GM23338 (cell line): ENCODE measurements around the gene PALMD. TPM values are rescaled to one million over a fixed set of nuclear protein-coding genes. Genes with fewer than 3 reads are reported as not detected.

Experiments
- ATAC-seq: fragments of 200-7000 bp; cut with Tn5 transposase; 3 replicates; pipeline ENCODE4 v1.9.1; 2020
- DNase-seq: peaks from one replicate; pipeline ENCODE4 v3.0.0-alpha.2; 2015; ENCODE audit warnings: low spot score
- H2AFZ ChIP-seq: fragments of 200-600 bp; sonication (generic); 2 replicates; pipeline ENCODE4 v1.8.0; 2016; ENCODE audit warnings: antibody characterized with exemption, mild to moderate bottlenecking, moderate library complexity
- H3F3A ChIP-seq: fragments of 200-600 bp; sonication (generic); replicated peaks from 2 replicates; pipeline ENCODE4 v1.8.0; 2017; ENCODE audit warnings: antibody characterized with exemption, mixed run types, low read depth
- H3K27ac ChIP-seq: fragments of 200-600 bp; sonication (generic); 2 replicates; pipeline ENCODE4 v1.6.1; 2016; ENCODE audit warnings: low read depth
- H3K27me3 ChIP-seq: fragments of 200-600 bp; sonication (generic); 2 replicates; pipeline ENCODE4 v1.8.0; 2016; ENCODE audit warnings: mild to moderate bottlenecking, mixed run types, moderate library complexity; ENCODE audit not compliant: insufficient read depth
- H3K36me3 ChIP-seq: fragments of 200-600 bp; sonication (generic); 2 replicates; pipeline ENCODE4 v1.8.0; 2016; ENCODE audit warnings: mild to moderate bottlenecking; ENCODE audit not compliant: insufficient read depth
- H3K4me1 ChIP-seq: fragments of 200-600 bp; sonication (generic); 2 replicates; pipeline ENCODE4 v1.8.0; 2016; ENCODE audit warnings: mild to moderate bottlenecking, moderate library complexity; ENCODE audit not compliant: insufficient read depth
- H3K4me2 ChIP-seq: fragments of 200-600 bp; sonication (generic); 2 replicates; pipeline ENCODE4 v1.7.1; 2017; ENCODE audit warnings: mixed run types
- H3K4me3 ChIP-seq: fragments of 200-600 bp; sonication (generic); 2 replicates; pipeline ENCODE4 v1.6.1; 2016; ENCODE audit warnings: mixed run types
- H3K79me2 ChIP-seq: fragments of 200-600 bp; sonication (generic); replicated peaks from 2 replicates; pipeline ENCODE4 v1.8.0; 2017; ENCODE audit warnings: mild to moderate bottlenecking; ENCODE audit not compliant: insufficient read depth
- H3K9me2 ChIP-seq: fragments of 200-600 bp; sonication (generic); 2 replicates; pipeline ENCODE4 v1.8.0; 2017; ENCODE audit not compliant: insufficient read depth
- H4K20me1 ChIP-seq: fragments of 200-600 bp; sonication (generic); replicated peaks from 2 replicates; pipeline ENCODE4 v1.8.0; 2017; ENCODE audit warnings: mild to moderate bottlenecking; ENCODE audit not compliant: insufficient read depth
- H3K27ac Mint-ChIP-seq: 2 replicates; pipeline ENCODE4 v1.8.0; 2020; ENCODE audit warnings: inconsistent platforms, mild to moderate bottlenecking, moderate library complexity, mixed read lengths
- H3K27me3 Mint-ChIP-seq: 3 replicates; pipeline ENCODE4 v1.8.0; 2022; ENCODE audit warnings: low read depth, mild to moderate bottlenecking, moderate library complexity, mixed read lengths, inconsistent platforms; ENCODE audit not compliant: insufficient read depth, poor library complexity
- H3K36me3 Mint-ChIP-seq: 3 replicates; pipeline ENCODE4 v1.8.0; 2021; ENCODE audit warnings: low read depth, mild to moderate bottlenecking, inconsistent platforms, moderate library complexity, mixed read lengths
- H3K4me1 Mint-ChIP-seq: 3 replicates; pipeline ENCODE4 v1.8.0; 2020; ENCODE audit warnings: mild to moderate bottlenecking, inconsistent platforms, mixed read lengths
- H3K4me3 Mint-ChIP-seq: 3 replicates; pipeline ENCODE4 v1.8.0; 2021; ENCODE audit warnings: moderate library complexity, mild to moderate bottlenecking, inconsistent platforms, mixed read lengths
- H3K9me3 Mint-ChIP-seq: 3 replicates; pipeline ENCODE4 v1.8.0; 2020; ENCODE audit warnings: moderate library complexity, mild to moderate bottlenecking, inconsistent platforms, mixed read lengths
- CREB1 ChIP-seq: fragments of 250-450 bp; sonication (Bioruptor Pico); IDR thresholded peaks from 2 replicates; pipeline ENCODE4 v1.5.0; 2020; ENCODE audit warnings: low read depth, mild to moderate bottlenecking, moderate library complexity
- EZH2 ChIP-seq: fragments of 200-600 bp; sonication (generic); IDR thresholded peaks from one replicate; pipeline ENCODE4 v1.8.0; 2017; ENCODE audit warnings: antibody characterized with exemption, mild to moderate bottlenecking, low read depth; ENCODE audit not compliant: unreplicated experiment
- EZH2phosphoT487 ChIP-seq: fragments of 200-600 bp; sonication (generic); IDR thresholded peaks from one replicate; pipeline ENCODE4 v1.8.1; 2018; ENCODE audit warnings: antibody characterized with exemption; ENCODE audit not compliant: unreplicated experiment
- JUNB ChIP-seq: IDR thresholded peaks from one replicate; pipeline ENCODE4 v1.6.1; 2016; ENCODE audit warnings: antibody characterized with exemption; ENCODE audit not compliant: unreplicated experiment
- NANOG ChIP-seq: IDR thresholded peaks from 2 replicates; pipeline ENCODE4 v1.6.1; 2016; ENCODE audit warnings: antibody characterized with exemption, borderline replicate concordance
- POLR2AphosphoS5 ChIP-seq: IDR thresholded peaks from 2 replicates; pipeline ENCODE4 v1.6.1; 2016; ENCODE audit warnings: antibody characterized with exemption, low read depth
- STAT1 ChIP-seq: IDR thresholded peaks from one replicate; pipeline ENCODE4 v1.6.1; 2016; ENCODE audit warnings: antibody characterized with exemption; ENCODE audit not compliant: unreplicated experiment
- ZNF114 ChIP-seq: fragments of 250-450 bp; sonication (Bioruptor Pico); IDR thresholded peaks from 2 replicates; pipeline ENCODE4 v1.5.0; 2020; ENCODE audit warnings: mild to moderate bottlenecking, moderate library complexity
- ZNF331 ChIP-seq: fragments of 250-450 bp; sonication (Bioruptor Pico); IDR thresholded peaks from 2 replicates; pipeline ENCODE4 v1.5.0; 2020; ENCODE audit warnings: low read depth, mild to moderate bottlenecking, moderate library complexity
- polyA plus RNA-seq: library from polyadenylated mRNA; unstranded; fragments of >200 nt; fragmentation: Nextera tagmentation; extraction: Ambion mirVana; gene quantifications from 2 replicates; pipeline ENCODE4 v1.2.1, GENCODE V29; 2016
- total RNA-seq: library from RNA; depleted of rRNA; stranded (reverse); fragments of >200 nt; shearing (Covaris generic); gene quantifications from 2 replicates; pipeline ENCODE4 v1.2.3, GENCODE V29; 2014
- TF ChIP-seq, protein P1 (sequence below), 2 experiments: fragments of 200-600 bp in 1 of 2; sonication (generic) in 1 of 2; conservative IDR thresholded peaks; 2 replicates each; pipeline versions ENCODE4 v1.5.1 to v1.6.1; 2016 to 2017; ENCODE audit warnings: antibody characterized with exemption in 2 of 2, low read depth in 2 of 2, mild to moderate bottlenecking in 2 of 2, moderate library complexity in 1 of 2
- TF ChIP-seq, protein P2 (sequence below): fragments of 250-450 bp; sonication (Bioruptor Pico); IDR thresholded peaks from 2 replicates; pipeline ENCODE4 v1.5.0; 2020; ENCODE audit warnings: mild to moderate bottlenecking, moderate library complexity
- TF ChIP-seq, protein P3 (sequence below): IDR thresholded peaks from 2 replicates; pipeline ENCODE4 v1.6.1; 2016; ENCODE audit warnings: antibody characterized with exemption
- TF ChIP-seq, protein P4 (sequence below): IDR thresholded peaks from one replicate; pipeline ENCODE4 v1.6.1; 2018; ENCODE audit warnings: antibody characterized with exemption; ENCODE audit not compliant: unreplicated experiment

The PALMD gene
- total and polyA plus RNA-seq, 2 experiments from 2014 or later = not detected

DNA sequence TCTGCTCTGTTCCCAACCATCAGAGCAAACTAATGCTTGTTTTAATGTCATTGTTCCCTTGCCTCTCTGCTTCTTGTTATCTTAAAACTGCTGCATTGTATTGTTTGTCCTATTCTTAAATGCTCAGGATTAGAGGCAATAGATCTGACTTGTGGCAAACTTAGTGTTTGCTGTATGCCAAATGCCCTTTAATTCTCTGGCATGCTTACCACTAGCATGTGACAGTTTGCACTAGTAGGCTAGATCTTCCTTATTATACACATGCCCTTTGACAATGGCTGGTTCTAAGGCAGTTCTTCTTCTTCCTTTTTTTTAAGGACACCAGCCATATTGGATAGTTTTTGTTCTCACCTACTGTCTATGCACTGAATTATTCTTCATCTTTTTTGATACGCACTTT lies 30.1 kb downstream of the PALMD start (continued):
- TF ChIP-seq STAT1 (no peak), ZNF114 (no peak), EZH2phosphoT487 (no peak), POLR2AphosphoS5 (no peak)

DNA sequence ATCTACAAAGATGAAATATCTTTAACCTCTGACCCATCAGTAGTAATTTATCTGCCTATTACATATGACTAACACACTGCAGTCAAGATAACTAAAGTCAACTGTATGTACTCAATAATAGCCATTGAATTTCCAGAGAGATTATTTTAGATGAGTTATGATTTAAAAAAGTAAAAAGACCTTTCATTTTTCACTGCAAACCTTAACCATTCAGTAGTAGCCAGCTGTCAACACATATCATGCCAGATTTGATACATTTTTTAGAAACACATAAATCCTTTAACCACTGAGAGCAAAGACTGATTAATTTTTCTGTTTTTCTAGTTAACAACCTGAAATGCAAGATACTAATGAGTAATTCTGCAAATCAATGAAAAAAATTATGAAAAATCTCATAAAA lies 31.0 kb downstream of the PALMD start:
- DNase-seq = no peak
- no peak for ATAC-seq

More for the DNA sequence above, 31.0 kb downstream of the PALMD start:
- Histone ChIP-seq H2AFZ (no peak overlapping the region), H4K20me1 (no peaks in the 10 kb centered on the region), H3K27ac (no peak overlapping the region), H3K36me3 (no peaks in the 10 kb centered on the region), H3K27me3 (no peaks in the 10 kb centered on the region), H3K79me2 (no peaks in the 10 kb centered on the region), H3F3A (no peaks in the 10 kb centered on the region), H3K4me2 (no peak overlapping the region), H3K4me3 (no peak overlapping the region), H3K4me1 (0 out of 2 replicates have a peak, but pooled peaks cover 4% of the 10 kb centered on the region), H3K9me2 (0 out of 2 replicates have a peak, but pooled peaks cover 2% of the 10 kb centered on the region)
- Mint-ChIP-seq H3K27ac (no peak overlapping the region), H3K4me3 (no peak overlapping the region), H3K27me3 (peaks cover 3% of the 10 kb centered on the region), H3K9me3 (no peaks in the 10 kb centered on the region), H3K36me3 (no peaks in the 10 kb centered on the region), H3K4me1 (peaks cover 11% of the 10 kb centered on the region; the same call in 2 of the 3 replicates)
- TF ChIP-seq NANOG = no peak
- TF ChIP-seq, protein P1, sequence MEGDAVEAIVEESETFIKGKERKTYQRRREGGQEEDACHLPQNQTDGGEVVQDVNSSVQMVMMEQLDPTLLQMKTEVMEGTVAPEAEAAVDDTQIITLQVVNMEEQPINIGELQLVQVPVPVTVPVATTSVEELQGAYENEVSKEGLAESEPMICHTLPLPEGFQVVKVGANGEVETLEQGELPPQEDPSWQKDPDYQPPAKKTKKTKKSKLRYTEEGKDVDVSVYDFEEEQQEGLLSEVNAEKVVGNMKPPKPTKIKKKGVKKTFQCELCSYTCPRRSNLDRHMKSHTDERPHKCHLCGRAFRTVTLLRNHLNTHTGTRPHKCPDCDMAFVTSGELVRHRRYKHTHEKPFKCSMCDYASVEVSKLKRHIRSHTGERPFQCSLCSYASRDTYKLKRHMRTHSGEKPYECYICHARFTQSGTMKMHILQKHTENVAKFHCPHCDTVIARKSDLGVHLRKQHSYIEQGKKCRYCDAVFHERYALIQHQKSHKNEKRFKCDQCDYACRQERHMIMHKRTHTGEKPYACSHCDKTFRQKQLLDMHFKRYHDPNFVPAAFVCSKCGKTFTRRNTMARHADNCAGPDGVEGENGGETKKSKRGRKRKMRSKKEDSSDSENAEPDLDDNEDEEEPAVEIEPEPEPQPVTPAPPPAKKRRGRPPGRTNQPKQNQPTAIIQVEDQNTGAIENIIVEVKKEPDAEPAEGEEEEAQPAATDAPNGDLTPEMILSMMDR (conservative IDR thresholded peaks at IDR 0.05; ENCODE audit: low read depth in 2 of 2) = no peak
- no peak for TF ChIP-seq EZH2
- no peak for TF ChIP-seq ZNF114
- TF ChIP-seq ZNF331 (CRISPR knock-in tag) = no peak
- no peak for TF ChIP-seq JUNB
- TF ChIP-seq STAT1 = no peak
- TF ChIP-seq, protein P2, sequence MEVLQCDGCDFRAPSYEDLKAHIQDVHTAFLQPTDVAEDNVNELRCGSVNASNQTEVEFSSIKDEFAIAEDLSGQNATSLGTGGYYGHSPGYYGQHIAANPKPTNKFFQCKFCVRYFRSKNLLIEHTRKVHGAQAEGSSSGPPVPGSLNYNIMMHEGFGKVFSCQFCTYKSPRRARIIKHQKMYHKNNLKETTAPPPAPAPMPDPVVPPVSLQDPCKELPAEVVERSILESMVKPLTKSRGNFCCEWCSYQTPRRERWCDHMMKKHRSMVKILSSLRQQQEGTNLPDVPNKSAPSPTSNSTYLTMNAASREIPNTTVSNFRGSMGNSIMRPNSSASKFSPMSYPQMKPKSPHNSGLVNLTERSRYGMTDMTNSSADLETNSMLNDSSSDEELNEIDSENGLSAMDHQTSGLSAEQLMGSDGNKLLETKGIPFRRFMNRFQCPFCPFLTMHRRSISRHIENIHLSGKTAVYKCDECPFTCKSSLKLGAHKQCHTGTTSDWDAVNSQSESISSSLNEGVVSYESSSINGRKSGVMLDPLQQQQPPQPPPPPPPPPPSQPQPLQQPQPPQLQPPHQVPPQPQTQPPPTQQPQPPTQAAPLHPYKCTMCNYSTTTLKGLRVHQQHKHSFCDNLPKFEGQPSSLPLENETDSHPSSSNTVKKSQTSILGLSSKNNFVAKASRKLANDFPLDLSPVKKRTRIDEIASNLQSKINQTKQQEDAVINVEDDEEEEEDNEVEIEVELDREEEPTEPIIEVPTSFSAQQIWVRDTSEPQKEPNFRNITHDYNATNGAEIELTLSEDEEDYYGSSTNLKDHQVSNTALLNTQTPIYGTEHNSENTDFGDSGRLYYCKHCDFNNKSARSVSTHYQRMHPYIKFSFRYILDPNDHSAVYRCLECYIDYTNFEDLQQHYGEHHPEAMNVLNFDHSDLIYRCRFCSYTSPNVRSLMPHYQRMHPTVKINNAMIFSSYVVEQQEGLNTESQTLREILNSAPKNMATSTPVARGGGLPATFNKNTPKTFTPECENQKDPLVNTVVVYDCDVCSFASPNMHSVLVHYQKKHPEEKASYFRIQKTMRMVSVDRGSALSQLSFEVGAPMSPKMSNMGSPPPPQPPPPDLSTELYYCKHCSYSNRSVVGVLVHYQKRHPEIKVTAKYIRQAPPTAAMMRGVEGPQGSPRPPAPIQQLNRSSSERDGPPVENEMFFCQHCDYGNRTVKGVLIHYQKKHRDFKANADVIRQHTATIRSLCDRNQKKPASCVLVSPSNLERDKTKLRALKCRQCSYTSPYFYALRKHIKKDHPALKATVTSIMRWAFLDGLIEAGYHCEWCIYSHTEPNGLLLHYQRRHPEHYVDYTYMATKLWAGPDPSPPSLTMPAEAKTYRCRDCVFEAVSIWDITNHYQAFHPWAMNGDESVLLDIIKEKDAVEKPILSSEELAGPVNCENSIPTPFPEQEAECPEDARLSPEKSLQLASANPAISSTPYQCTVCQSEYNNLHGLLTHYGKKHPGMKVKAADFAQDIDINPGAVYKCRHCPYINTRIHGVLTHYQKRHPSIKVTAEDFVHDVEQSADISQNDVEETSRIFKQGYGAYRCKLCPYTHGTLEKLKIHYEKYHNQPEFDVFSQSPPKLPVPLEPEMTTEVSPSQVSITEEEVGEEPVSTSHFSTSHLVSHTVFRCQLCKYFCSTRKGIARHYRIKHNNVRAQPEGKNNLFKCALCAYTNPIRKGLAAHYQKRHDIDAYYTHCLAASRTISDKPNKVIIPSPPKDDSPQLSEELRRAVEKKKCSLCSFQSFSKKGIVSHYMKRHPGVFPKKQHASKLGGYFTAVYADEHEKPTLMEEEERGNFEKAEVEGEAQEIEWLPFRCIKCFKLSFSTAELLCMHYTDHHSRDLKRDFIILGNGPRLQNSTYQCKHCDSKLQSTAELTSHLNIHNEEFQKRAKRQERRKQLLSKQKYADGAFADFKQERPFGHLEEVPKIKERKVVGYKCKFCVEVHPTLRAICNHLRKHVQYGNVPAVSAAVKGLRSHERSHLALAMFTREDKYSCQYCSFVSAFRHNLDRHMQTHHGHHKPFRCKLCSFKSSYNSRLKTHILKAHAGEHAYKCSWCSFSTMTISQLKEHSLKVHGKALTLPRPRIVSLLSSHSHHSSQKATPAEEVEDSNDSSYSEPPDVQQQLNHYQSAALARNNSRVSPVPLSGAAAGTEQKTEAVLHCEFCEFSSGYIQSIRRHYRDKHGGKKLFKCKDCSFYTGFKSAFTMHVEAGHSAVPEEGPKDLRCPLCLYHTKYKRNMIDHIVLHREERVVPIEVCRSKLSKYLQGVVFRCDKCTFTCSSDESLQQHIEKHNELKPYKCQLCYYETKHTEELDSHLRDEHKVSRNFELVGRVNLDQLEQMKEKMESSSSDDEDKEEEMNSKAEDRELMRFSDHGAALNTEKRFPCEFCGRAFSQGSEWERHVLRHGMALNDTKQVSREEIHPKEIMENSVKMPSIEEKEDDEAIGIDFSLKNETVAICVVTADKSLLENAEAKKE (CRISPR knock-in tag) = no peak
- TF ChIP-seq, protein P3, sequence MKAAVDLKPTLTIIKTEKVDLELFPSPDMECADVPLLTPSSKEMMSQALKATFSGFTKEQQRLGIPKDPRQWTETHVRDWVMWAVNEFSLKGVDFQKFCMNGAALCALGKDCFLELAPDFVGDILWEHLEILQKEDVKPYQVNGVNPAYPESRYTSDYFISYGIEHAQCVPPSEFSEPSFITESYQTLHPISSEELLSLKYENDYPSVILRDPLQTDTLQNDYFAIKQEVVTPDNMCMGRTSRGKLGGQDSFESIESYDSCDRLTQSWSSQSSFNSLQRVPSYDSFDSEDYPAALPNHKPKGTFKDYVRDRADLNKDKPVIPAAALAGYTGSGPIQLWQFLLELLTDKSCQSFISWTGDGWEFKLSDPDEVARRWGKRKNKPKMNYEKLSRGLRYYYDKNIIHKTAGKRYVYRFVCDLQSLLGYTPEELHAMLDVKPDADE = no peak
- TF ChIP-seq EZH2phosphoT487 = no peak
- TF ChIP-seq, protein P4, sequence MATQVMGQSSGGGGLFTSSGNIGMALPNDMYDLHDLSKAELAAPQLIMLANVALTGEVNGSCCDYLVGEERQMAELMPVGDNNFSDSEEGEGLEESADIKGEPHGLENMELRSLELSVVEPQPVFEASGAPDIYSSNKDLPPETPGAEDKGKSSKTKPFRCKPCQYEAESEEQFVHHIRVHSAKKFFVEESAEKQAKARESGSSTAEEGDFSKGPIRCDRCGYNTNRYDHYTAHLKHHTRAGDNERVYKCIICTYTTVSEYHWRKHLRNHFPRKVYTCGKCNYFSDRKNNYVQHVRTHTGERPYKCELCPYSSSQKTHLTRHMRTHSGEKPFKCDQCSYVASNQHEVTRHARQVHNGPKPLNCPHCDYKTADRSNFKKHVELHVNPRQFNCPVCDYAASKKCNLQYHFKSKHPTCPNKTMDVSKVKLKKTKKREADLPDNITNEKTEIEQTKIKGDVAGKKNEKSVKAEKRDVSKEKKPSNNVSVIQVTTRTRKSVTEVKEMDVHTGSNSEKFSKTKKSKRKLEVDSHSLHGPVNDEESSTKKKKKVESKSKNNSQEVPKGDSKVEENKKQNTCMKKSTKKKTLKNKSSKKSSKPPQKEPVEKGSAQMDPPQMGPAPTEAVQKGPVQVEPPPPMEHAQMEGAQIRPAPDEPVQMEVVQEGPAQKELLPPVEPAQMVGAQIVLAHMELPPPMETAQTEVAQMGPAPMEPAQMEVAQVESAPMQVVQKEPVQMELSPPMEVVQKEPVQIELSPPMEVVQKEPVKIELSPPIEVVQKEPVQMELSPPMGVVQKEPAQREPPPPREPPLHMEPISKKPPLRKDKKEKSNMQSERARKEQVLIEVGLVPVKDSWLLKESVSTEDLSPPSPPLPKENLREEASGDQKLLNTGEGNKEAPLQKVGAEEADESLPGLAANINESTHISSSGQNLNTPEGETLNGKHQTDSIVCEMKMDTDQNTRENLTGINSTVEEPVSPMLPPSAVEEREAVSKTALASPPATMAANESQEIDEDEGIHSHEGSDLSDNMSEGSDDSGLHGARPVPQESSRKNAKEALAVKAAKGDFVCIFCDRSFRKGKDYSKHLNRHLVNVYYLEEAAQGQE = no peak
- no peak for TF ChIP-seq POLR2AphosphoS5
- no peak for TF ChIP-seq CREB1 (CRISPR knock-in tag)
